K562 (cell line): ENCODE results near the gene MOB1B. TPM values are rescaled to one million over a fixed set of nuclear protein-coding genes. Genes with fewer than 3 reads are reported as not detected.

Source experiments
- CBX3 ChIP-seq, 2 experiments: IDR thresholded peaks; 1 replicate in 1 of 2; 2 replicates in 1 of 2; pipeline ENCODE4 v1.6.1; 2012; ENCODE audit warnings: inconsistent platforms in 2 of 2, low read length in 2 of 2, borderline replicate concordance in 1 of 2, control low read depth in 1 of 2
- HDAC2 ChIP-seq: fragments of 450-650 bp; IDR thresholded peaks from 2 replicates; pipeline ENCODE4 v1.6.1; 2016; ENCODE audit warnings: mild to moderate bottlenecking
- HES1 ChIP-seq: fragments of 450-650 bp; IDR thresholded peaks from 2 replicates; pipeline ENCODE4 v1.6.1; 2016; ENCODE audit warnings: low read depth, mild to moderate bottlenecking, moderate library complexity
- HNRNPK ChIP-seq: fragments of 200-400 bp; formaldehyde crosslinking; IDR thresholded peaks from one replicate; pipeline ENCODE4 v1.6.1; 2018; ENCODE audit warnings: mild to moderate bottlenecking, low read depth, low read length; ENCODE audit not compliant: poor library complexity, severe bottlenecking
- ILF3 ChIP-seq: fragments of 450-650 bp; IDR thresholded peaks from 2 replicates; pipeline ENCODE4 v1.6.1; 2018; ENCODE audit warnings: antibody characterized with exemption, mild to moderate bottlenecking, moderate library complexity, borderline replicate concordance
- MIER1 ChIP-seq: fragments of 450-650 bp; IDR thresholded peaks from 2 replicates; pipeline ENCODE4 v1.6.1; 2016; ENCODE audit warnings: antibody characterized with exemption, mild to moderate bottlenecking, low read depth
- OTX1 ChIP-seq: fragments of 450-650 bp; formaldehyde crosslinking; IDR thresholded peaks from 2 replicates; pipeline ENCODE4 v1.4.0; 2022; ENCODE audit warnings: mild to moderate bottlenecking
- PHTF2 ChIP-seq: fragments of 250-450 bp; sonication (Bioruptor Pico); IDR thresholded peaks from 2 replicates; pipeline ENCODE4 v1.5.0; 2021; ENCODE audit warnings: mild to moderate bottlenecking
- SIX5 ChIP-seq, 2 experiments: IDR thresholded peaks; 2 replicates each; pipeline ENCODE4 v1.6.1; 2011; ENCODE audit warnings: low read length in 2 of 2, borderline replicate concordance in 1 of 2, low read depth in 1 of 2, mild to moderate bottlenecking in 1 of 2, moderate library complexity in 1 of 2; ENCODE audit not compliant: insufficient read depth in 1 of 2
- SRSF3 ChIP-seq: fragments of 200-400 bp; formaldehyde crosslinking; IDR thresholded peaks from 2 replicates; pipeline ENCODE4 v1.6.1; 2016; ENCODE audit warnings: mild to moderate bottlenecking, low read length, moderate library complexity; ENCODE audit not compliant: insufficient read depth
- TARDBP ChIP-seq: fragments of 450-650 bp; IDR thresholded peaks from 2 replicates; pipeline ENCODE4 v1.6.1; 2016
- TCF7 ChIP-seq: sonication (generic); IDR thresholded peaks from 2 replicates; pipeline ENCODE4 v1.6.1; 2016; ENCODE audit warnings: antibody characterized with exemption, borderline replicate concordance
- TCFL5 ChIP-seq: fragments of 250-450 bp; sonication (Bioruptor Pico); conservative IDR thresholded peaks from 2 replicates; pipeline ENCODE4 v1.6.1; 2021; ENCODE audit warnings: mild to moderate bottlenecking, moderate library complexity, matching md5 sums
- TRIM28 ChIP-seq: fragments of 450-650 bp; IDR thresholded peaks from 2 replicates; pipeline ENCODE4 v1.6.1; 2017
- ZFP1 ChIP-seq: fragments of 450-650 bp; formaldehyde crosslinking; IDR thresholded peaks from 2 replicates; pipeline ENCODE4 v1.4.0; 2020; ENCODE audit warnings: mild to moderate bottlenecking, mixed read lengths
- ZNF224 ChIP-seq: sonication (generic); formaldehyde crosslinking; IDR thresholded peaks from 2 replicates; pipeline ENCODE4 v1.8.0; 2022; ENCODE audit warnings: mild to moderate bottlenecking, missing genetic modification reagents
- ZNF24 ChIP-seq: fragments of 450-650 bp; IDR thresholded peaks from 2 replicates; pipeline ENCODE4 v1.6.1; 2016
- ZNF407 ChIP-seq: fragments of 450-650 bp; IDR thresholded peaks from 2 replicates; pipeline ENCODE4 v1.6.1; 2016; ENCODE audit warnings: low read depth
- ZNF408 ChIP-seq: fragments of 250-450 bp; sonication (Bioruptor Pico); IDR thresholded peaks from 2 replicates; pipeline ENCODE4 v1.4.0; 2020; ENCODE audit warnings: low read depth, mild to moderate bottlenecking, moderate library complexity
- ZNF785 ChIP-seq: fragments of 250-450 bp; sonication (Bioruptor Pico); IDR thresholded peaks from 2 replicates; pipeline ENCODE4 v1.4.0; 2020; ENCODE audit warnings: mild to moderate bottlenecking
- polyA plus RNA-seq, 8 experiments: library from polyadenylated mRNA; depleted of rRNA in 4 of 8; stranded (reverse) in 5 of 8; unstranded in 3 of 8; fragments of >200 nt; fragmentation: Nextera tagmentation in 2 of 8; fragmentation: Illumina TruSeq in 1 of 8; extraction: Ambion mirVana in 2 of 8; extraction: Trizol in 1 of 8; gene quantifications; 2 replicates each; pipeline versions ENCODE4 v1.2.1 to v1.2.3, GENCODE V29; 2011 to 2014; ENCODE audit warnings: inconsistent platforms in 1 of 8, missing spikeins in 1 of 8
- total RNA-seq, 7 experiments: library from RNA; depleted of rRNA in 6 of 7; stranded (reverse); fragments of >200 nt in 6 of 7; fragmentation: Illumina TruSeq in 2 of 7; extraction: Trizol in 2 of 7; gene quantifications; 2 replicates each; pipeline versions ENCODE4 v1.2.1 to v1.2.3, GENCODE V29; 2011 to 2021; ENCODE audit warnings: low replicate concordance in 1 of 7
- TF ChIP-seq, protein P1 (sequence below): fragments of 450-650 bp; formaldehyde crosslinking; IDR thresholded peaks from 2 replicates; pipeline ENCODE4 v1.4.0; 2020; ENCODE audit warnings: mild to moderate bottlenecking, moderate library complexity

Gene MOB1B
- total and polyA plus RNA-seq, 9 of the 15 experiments (the other 6 are each of a cell fraction or from before 2014, with no cell fraction given) = 8.4 to 37.8 (median 19.0) TPM

DNA sequence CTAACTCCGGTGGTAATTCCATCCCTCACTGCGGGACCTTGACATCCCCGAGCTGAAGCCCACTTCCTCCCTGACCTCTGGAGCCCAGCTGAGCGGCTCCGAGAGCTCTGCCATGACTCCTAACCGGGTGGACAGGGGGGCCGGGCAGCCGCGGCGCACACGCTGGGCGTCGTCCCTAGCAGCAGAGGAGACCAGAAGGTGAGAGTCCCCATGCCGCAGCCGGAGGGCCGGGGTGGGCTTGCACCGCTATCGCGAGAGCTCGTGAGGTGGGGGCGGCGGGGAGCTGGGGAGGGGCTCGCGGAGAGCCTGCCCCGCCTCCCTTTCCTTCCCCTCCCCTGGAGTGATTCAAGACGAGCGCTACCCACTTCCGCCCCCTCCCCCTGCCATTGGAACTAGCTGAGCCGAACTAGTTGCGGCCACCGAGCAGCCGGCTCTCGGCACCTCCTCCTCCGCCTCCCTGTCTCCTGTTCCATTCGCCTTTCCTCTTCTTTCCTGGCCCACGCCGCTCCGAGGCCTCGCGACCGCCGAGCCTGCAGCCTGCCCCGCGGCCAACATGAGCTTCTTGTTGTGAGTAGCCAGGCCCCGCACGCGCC, at the start of gene MOB1B (continued):
- TF ChIP-seq TARDBP (no peak), PHTF2 (CRISPR knock-in tag) (no peak), ZNF407 (no peak), SIX5 (IDR thresholded peaks at IDR 0.05; ENCODE audit: borderline replicate concordance in 1 of 2, insufficient read depth in 1 of 2, low read depth in 1 of 2, low read length in 2 of 2) (no peak), ZNF224 (no peak), SRSF3 (no peak), CBX3 (IDR thresholded peaks at IDR 0.05; ENCODE audit: borderline replicate concordance in 1 of 2, low read length in 2 of 2) (no peak), ZNF408 (CRISPR knock-in tag) (no peak), MIER1 (no peak), ZNF785 (CRISPR knock-in tag) (no peak), TCF7 (no peak), TRIM28 (no peak), HNRNPK (no peak), HDAC2 (no peak), ZFP1 (CRISPR knock-in tag) (no peak), HES1 (no peak), OTX1 (no peak), ILF3 (no peak), TCFL5 (CRISPR knock-in tag) (no peak), ZNF24 (no peak)
- TF ChIP-seq, protein P1, sequence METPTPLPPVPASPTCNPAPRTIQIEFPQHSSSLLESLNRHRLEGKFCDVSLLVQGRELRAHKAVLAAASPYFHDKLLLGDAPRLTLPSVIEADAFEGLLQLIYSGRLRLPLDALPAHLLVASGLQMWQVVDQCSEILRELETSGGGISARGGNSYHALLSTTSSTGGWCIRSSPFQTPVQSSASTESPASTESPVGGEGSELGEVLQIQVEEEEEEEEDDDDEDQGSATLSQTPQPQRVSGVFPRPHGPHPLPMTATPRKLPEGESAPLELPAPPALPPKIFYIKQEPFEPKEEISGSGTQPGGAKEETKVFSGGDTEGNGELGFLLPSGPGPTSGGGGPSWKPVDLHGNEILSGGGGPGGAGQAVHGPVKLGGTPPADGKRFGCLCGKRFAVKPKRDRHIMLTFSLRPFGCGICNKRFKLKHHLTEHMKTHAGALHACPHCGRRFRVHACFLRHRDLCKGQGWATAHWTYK (CRISPR knock-in tag) = no peak
